Astrocyte (in vitro differentiated cells and primary cell): ENCODE results near the gene DUSP2. TPM values are rescaled to one million over a fixed set of nuclear protein-coding genes. Genes with fewer than 3 reads are reported as not detected.

Experiments
- DNase-seq: peaks from one replicate; pipeline ENCODE4 v3.0.0-alpha.2; 2010; ENCODE audit warnings: low read depth
- FAIRE-seq: peaks from 2 replicates; lab custom pipeline; 2011; peaks lifted over from hg19 to GRCh38; lab: Jason Lieb, UNC
- H2AFZ ChIP-seq: 2 replicates; pipeline ENCODE4 v1.6.0; 2012; ENCODE audit warnings: low read depth, low read length, inconsistent platforms
- H3K27ac ChIP-seq: 2 replicates; pipeline ENCODE4 v1.5.1; 2011; ENCODE audit warnings: low read depth, low read length, inconsistent platforms
- H3K27me3 ChIP-seq: 2 replicates; pipeline ENCODE4 v1.6.0; 2011; ENCODE audit warnings: low read length, inconsistent platforms; ENCODE audit not compliant: insufficient read depth
- H3K36me3 ChIP-seq: 2 replicates; pipeline ENCODE4 v1.5.1; 2011; ENCODE audit warnings: low read length, inconsistent platforms; ENCODE audit not compliant: insufficient read depth
- H3K4me1 ChIP-seq: 2 replicates; pipeline ENCODE4 v1.5.1; 2011; ENCODE audit warnings: low read length, inconsistent platforms; ENCODE audit not compliant: insufficient read depth
- H3K4me2 ChIP-seq: 2 replicates; pipeline ENCODE4 v1.6.0; 2012; ENCODE audit warnings: low read length, inconsistent platforms
- H3K4me3 ChIP-seq: 2 replicates; pipeline ENCODE4 v1.5.1; 2011; ENCODE audit warnings: low read depth, mild to moderate bottlenecking, low read length, inconsistent platforms; ENCODE audit not compliant: insufficient read depth
- H3K79me2 ChIP-seq: 2 replicates; pipeline ENCODE4 v1.6.0; 2012; ENCODE audit warnings: mild to moderate bottlenecking, low read length, inconsistent platforms; ENCODE audit not compliant: insufficient read depth
- H3K9ac ChIP-seq: 2 replicates; pipeline ENCODE4 v1.6.0; 2012; ENCODE audit warnings: mild to moderate bottlenecking, low read length, inconsistent platforms
- H3K9me3 ChIP-seq: 2 replicates; pipeline ENCODE4 v1.5.1; 2012; ENCODE audit warnings: low read depth, mild to moderate bottlenecking, low read length, inconsistent platforms; ENCODE audit not compliant: insufficient read depth
- H4K20me1 ChIP-seq: 2 replicates; pipeline ENCODE4 v1.6.0; 2012; ENCODE audit warnings: low read length, inconsistent platforms; ENCODE audit not compliant: insufficient read depth
- H3K27ac Mint-ChIP-seq: one replicate; pipeline ENCODE4 v1.8.0; 2021; ENCODE audit warnings: mild to moderate bottlenecking, mixed read lengths; ENCODE audit not compliant: unreplicated experiment
- H3K27me3 Mint-ChIP-seq: one replicate; pipeline ENCODE4 v1.8.0; 2021; ENCODE audit warnings: low read depth, mixed read lengths; ENCODE audit not compliant: unreplicated experiment
- H3K36me3 Mint-ChIP-seq: one replicate; pipeline ENCODE4 v1.8.0; 2021; ENCODE audit warnings: low read depth, mixed read lengths; ENCODE audit not compliant: unreplicated experiment
- H3K4me1 Mint-ChIP-seq: one replicate; pipeline ENCODE4 v1.8.0; 2021; ENCODE audit warnings: low read depth, mixed read lengths; ENCODE audit not compliant: unreplicated experiment
- H3K4me3 Mint-ChIP-seq: one replicate; pipeline ENCODE4 v1.8.0; 2021; ENCODE audit warnings: mild to moderate bottlenecking, moderate library complexity, mixed read lengths; ENCODE audit not compliant: unreplicated experiment
- H3K9me3 Mint-ChIP-seq: one replicate; pipeline ENCODE4 v1.8.0; 2021; ENCODE audit warnings: mild to moderate bottlenecking, mixed read lengths; ENCODE audit not compliant: unreplicated experiment
- CTCF ChIP-seq: IDR thresholded peaks from 2 replicates; pipeline ENCODE4 v1.5.1; 2011; ENCODE audit warnings: low read depth, mild to moderate bottlenecking, inconsistent platforms, low read length, moderate library complexity; ENCODE audit not compliant: insufficient read depth
- EZH2 ChIP-seq: IDR thresholded peaks from 2 replicates; pipeline ENCODE4 v1.6.1; 2012; ENCODE audit warnings: mild to moderate bottlenecking, low read length, inconsistent platforms; ENCODE audit not compliant: insufficient read depth
- total RNA-seq: library from RNA; stranded (reverse); gene quantifications from 2 replicates; pipeline ENCODE4 v1.2.1, GENCODE V29; 2021

The DUSP2 gene
- total RNA-seq, 1 donor from 2014 or later: 0.95 TPM

DNA sequence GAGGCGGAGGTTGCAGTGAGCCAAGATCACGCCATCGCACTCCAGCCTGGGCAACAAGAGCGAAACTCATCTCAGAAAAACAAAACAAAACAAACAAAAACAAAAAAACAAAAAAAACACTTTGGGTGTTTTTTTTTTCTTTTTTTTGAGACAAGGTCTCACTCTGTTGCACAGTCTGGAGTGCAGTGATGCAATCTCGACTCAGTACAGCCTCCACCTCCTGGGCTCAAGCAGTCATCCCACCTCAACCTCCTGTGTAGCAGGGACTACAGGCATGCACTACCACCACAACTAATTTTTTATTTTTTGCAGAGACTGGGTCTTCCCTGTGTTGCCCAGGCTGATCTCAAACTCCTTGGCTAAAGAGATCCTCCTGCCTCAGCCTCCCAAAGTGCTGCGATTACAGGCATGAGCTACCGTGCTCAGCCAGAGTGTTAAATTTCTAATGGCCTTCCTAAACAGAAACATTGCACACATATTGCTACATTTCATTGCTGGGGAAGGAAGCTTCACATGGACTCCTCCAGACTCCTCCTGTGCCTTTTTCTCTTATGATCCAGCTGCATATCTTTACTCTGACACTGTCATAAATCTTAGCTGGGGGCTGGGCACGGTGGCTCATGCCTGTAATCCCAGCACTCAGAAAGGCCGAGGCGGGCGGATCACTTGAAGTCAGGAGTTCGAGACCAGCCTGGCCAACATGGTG is 43.7 kb upstream of the DUSP2 start:
- H3K27ac ChIP-seq: no peak overlapping the region
- H3K79me2 ChIP-seq: no peaks in the 10 kb centered on the region
- H3K4me3 ChIP-seq: no peak overlapping the region
- FAIRE-seq (no peak), DNase-seq (no peak)
- peaks cover 36% of the 10 kb centered on the region for H3K36me3 Mint-ChIP-seq
- peaks cover 55% of the 10 kb centered on the region for H4K20me1 ChIP-seq
- no peak overlapping the region for H3K4me3 Mint-ChIP-seq
- no peaks in the 10 kb centered on the region for H3K9me3 Mint-ChIP-seq
- no peaks in the 10 kb centered on the region for H3K27me3 ChIP-seq
- no peak overlapping the region for H3K9ac ChIP-seq
- H3K9me3 ChIP-seq: no peaks in the 10 kb centered on the region
- TF ChIP-seq EZH2 (no peak), CTCF (no peak)
- H2AFZ ChIP-seq: no peak overlapping the region
- no peak overlapping the region for H3K4me2 ChIP-seq
- H3K36me3 ChIP-seq: peaks cover 54% of the 10 kb centered on the region
- no peak overlapping the region for H3K27ac Mint-ChIP-seq
- peaks cover 7% of the 10 kb centered on the region for H3K4me1 ChIP-seq
- no peaks in the 10 kb centered on the region for H3K27me3 Mint-ChIP-seq
- H3K4me1 Mint-ChIP-seq: peaks cover 12% of the 10 kb centered on the region

- Histone ChIP-seq H3K79me2 (no peaks in the 10 kb centered on the region), H3K27ac (no peak overlapping the region), H4K20me1 (peaks cover 35% of the 10 kb centered on the region), H3K9ac (no peak overlapping the region), H3K27me3 (no peaks in the 10 kb centered on the region), H3K4me3 (no peak overlapping the region), H2AFZ (no peak overlapping the region), H3K4me2 (no peak overlapping the region), H3K9me3 (no peaks in the 10 kb centered on the region), H3K36me3 (peaks cover 38% of the 10 kb centered on the region), H3K4me1 (peaks cover 7% of the 10 kb centered on the region)
- no peaks in the 10 kb centered on the region for H3K9me3 Mint-ChIP-seq
- no peak for DNase-seq
- H3K27me3 Mint-ChIP-seq: no peaks in the 10 kb centered on the region
- H3K4me3 Mint-ChIP-seq: no peak overlapping the region
- no peak overlapping the region for H3K27ac Mint-ChIP-seq
- TF ChIP-seq CTCF (no peak), EZH2 (no peak)
- FAIRE-seq: no peak
- H3K36me3 Mint-ChIP-seq: peaks cover 22% of the 10 kb centered on the region
- peaks cover 12% of the 10 kb centered on the region for H3K4me1 Mint-ChIP-seq
Observed at GRCh38 chr2:96186562-96186961, 41.3 kb upstream of the DUSP2 start.

DNA sequence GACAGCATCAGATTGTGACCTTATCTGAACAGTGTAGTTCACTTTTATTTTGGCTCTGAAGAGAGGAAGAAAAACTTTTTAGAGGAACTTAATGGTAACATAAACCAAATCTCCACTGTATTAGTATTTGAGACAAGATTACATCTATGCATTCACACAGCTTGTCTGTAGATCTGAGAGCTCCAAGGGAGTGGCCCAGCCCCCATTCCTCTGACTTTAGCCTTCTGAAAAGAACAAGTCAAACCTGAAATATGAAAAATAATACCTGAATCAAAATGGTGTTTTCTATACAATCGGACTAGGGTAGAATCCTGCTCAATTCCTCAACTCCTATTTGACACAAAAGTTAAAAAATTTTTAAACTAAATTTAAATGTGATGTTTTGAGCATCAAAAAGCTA is 40.3 kb upstream of the DUSP2 start:
- no peaks in the 10 kb centered on the region for H3K9me3 Mint-ChIP-seq
- Histone ChIP-seq H3K9ac (no peak overlapping the region), H3K27ac (no peak overlapping the region), H3K4me2 (no peak overlapping the region), H3K4me1 (peaks cover 7% of the 10 kb centered on the region), H2AFZ (no peak overlapping the region), H3K9me3 (no peaks in the 10 kb centered on the region), H4K20me1 (peaks cover 35% of the 10 kb centered on the region), H3K79me2 (no peaks in the 10 kb centered on the region), H3K36me3 (peaks cover 34% of the 10 kb centered on the region), H3K27me3 (no peaks in the 10 kb centered on the region), H3K4me3 (no peak overlapping the region)
- H3K4me3 Mint-ChIP-seq: no peak overlapping the region
- DNase-seq (no peak), FAIRE-seq (no peak)
- TF ChIP-seq CTCF (no peak), EZH2 (no peak)
- no peak overlapping the region for H3K27ac Mint-ChIP-seq
- H3K27me3 Mint-ChIP-seq: no peaks in the 10 kb centered on the region
- H3K4me1 Mint-ChIP-seq: peaks cover 12% of the 10 kb centered on the region
- peaks cover 21% of the 10 kb centered on the region for H3K36me3 Mint-ChIP-seq
